Common myeloid progenitor, CD34-positive (primary cell): ENCODE measurements around the gene IL17RC.
"Not testable (repeated sequence)": the region's sequence is repeated elsewhere in the genome, so short reads cannot be mapped to it uniquely, and the experiment has no call there.

Experiments used
- CTCF ChIA-PET: fragments of 350-600 bp; sonication (Branson Sonifier 250); formaldehyde crosslinking; loops from one replicate; lab custom pipeline; 2021; ENCODE audit warnings: antibody characterized with exemption; lab: Charles Lee
- POLR2A ChIA-PET: fragments of 350-600 bp; sonication (Branson Sonifier 250); formaldehyde crosslinking; loops from one replicate; lab custom pipeline; 2021; ENCODE audit warnings: antibody characterized with exemption; lab: Charles Lee
- DNase-seq, 3 donors: peaks; one replicate each; pipeline versions ENCODE4 v3.0.0 to v3.0.0-alpha.2; 2013
- H3K27ac ChIP-seq, 2 experiments: 1 replicate in 1 of 2; 2 replicates in 1 of 2; pipeline ENCODE4 v1.7.0; 2013; ENCODE audit warnings: inconsistent platforms in 2 of 2, low read length in 2 of 2, mild to moderate bottlenecking in 2 of 2, low read depth in 1 of 2, moderate library complexity in 1 of 2; ENCODE audit not compliant: severe bottlenecking in 2 of 2, insufficient read depth in 1 of 2, poor library complexity in 1 of 2
- H3K27me3 ChIP-seq, 5 experiments: replicated peaks in 2 of 5; 1 replicate in 3 of 5; 2 replicates in 2 of 5; pipeline versions ENCODE4 v1.6.1 to v1.7.0; 2013; ENCODE audit warnings: low read length in 4 of 5, mild to moderate bottlenecking in 2 of 5, moderate library complexity in 2 of 5, inconsistent platforms in 1 of 5; ENCODE audit not compliant: insufficient read depth in 5 of 5, control insufficient read depth in 4 of 5
- H3K36me3 ChIP-seq, 4 experiments: 1 replicate in 2 of 4; 2 replicates in 2 of 4; pipeline versions ENCODE4 v1.6.1 to v1.7.0; 2013; ENCODE audit warnings: low read length in 3 of 4, control low read depth in 1 of 4, mild to moderate bottlenecking in 1 of 4; ENCODE audit not compliant: control insufficient read depth in 4 of 4, insufficient read depth in 4 of 4
- H3K4me1 ChIP-seq, 4 experiments: 1 replicate in 3 of 4; 2 replicates in 1 of 4; pipeline versions ENCODE4 v1.6.1 to v1.7.1; 2013; ENCODE audit warnings: low read length in 3 of 4, mild to moderate bottlenecking in 3 of 4, control low read depth in 1 of 4, inconsistent platforms in 1 of 4, moderate library complexity in 1 of 4; ENCODE audit not compliant: control insufficient read depth in 4 of 4, insufficient read depth in 4 of 4; ENCODE audit errors: control extremely low read depth in 1 of 4
- H3K4me3 ChIP-seq, 7 experiments: 1 replicate in 4 of 7; 2 replicates in 3 of 7; pipeline versions ENCODE4 v1.5.1 to v1.7.0; 2013; ENCODE audit warnings: mild to moderate bottlenecking in 7 of 7, low read length in 6 of 7, moderate library complexity in 6 of 7, inconsistent platforms in 2 of 7, low read depth in 2 of 7, control low read depth in 1 of 7; ENCODE audit not compliant: insufficient read depth in 4 of 7, control insufficient read depth in 1 of 7; ENCODE audit errors: extremely low read depth in 1 of 7
- H3K9me3 ChIP-seq, 5 experiments: 1 replicate in 4 of 5; 2 replicates in 1 of 5; pipeline versions ENCODE4 v1.6.1 to v1.7.1; 2013; ENCODE audit warnings: low read length in 4 of 5, mild to moderate bottlenecking in 2 of 5, inconsistent platforms in 1 of 5, low read depth in 1 of 5, moderate library complexity in 1 of 5; ENCODE audit not compliant: control insufficient read depth in 4 of 5, insufficient read depth in 2 of 5; ENCODE audit errors: control extremely low read depth in 1 of 5
- WGBS: methylation state at CpG from one replicate; pipeline ENCODE4 v1.1.5; 2013; ENCODE audit not compliant: insufficient coverage; 5-methylcytosine and 5-hydroxymethylcytosine counted together

Gene IL17RC

DNA sequence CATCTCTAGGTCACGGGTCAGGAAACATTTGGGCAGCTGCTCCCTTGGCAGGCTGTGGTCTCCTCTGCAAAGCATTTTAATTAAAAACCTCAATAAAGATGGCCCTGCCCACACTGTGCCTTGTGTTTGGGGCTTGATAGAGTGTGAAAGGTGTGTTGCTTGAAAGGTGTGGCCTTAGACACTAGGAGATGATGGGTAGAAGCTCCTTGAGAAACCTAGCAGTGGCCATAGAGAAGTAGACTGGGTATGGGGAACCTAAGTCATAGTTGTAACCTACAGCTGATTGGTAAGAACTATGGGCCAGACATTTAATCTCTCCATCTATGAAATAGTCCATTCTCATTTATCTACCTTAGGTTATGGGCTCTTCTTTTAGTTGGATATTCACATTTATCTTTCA, 23.2 kb upstream of the IL17RC start:
- Histone ChIP-seq H3K4me3 (no peak overlapping the region), H3K36me3 (peaks cover 4 to 20% (median 11%) of the 10 kb centered on the region in 4 experiments), H3K4me1 (peaks cover 17 to 63% (median 48%) of the 10 kb centered on the region in 4 experiments), H3K9me3 (no peaks in the 10 kb centered on the region), H3K27me3 (no peaks in the 10 kb centered on the region), H3K27ac (no peak overlapping the region)
- WGBS = 33% methylated on average over 1 of the region's 1 CpG
- no peak for DNase-seq
- CTCF ChIA-PET = interaction anchor here (0.9 to 2.6 kb wide), 11 partner anchors 10 to 39 kb away, joined by 3 to 12 read pairs (median 4); partner anchors contain the start of genes CRELD1 and IL17RE
- POLR2A ChIA-PET = interaction anchor here (0.8 kb wide), 1 partner anchor 39 kb away, joined by 3 read pairs; no protein-coding TSS in a partner anchor

DNA sequence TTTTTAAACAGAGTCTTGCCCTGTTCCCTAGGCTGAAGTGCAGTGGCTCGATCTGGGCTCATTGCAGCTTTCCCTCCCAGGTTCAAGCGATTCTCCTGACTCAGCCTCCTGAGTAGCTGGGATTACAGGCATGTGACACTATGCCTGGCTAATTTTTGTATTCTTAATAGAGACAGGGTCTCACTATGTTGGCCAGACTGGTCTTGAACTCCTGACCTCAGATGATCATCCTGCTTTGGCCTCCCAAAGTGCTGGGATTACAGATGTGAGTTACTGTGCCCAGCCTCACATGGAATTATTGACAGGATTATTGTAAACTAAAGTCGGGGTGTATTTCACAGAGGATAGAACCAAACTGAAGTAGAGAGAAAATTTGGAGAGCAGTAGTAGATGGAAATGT, 21.2 kb upstream of the IL17RC start:
- H3K4me3 ChIP-seq, POLR2A ChIA-PET, DNase-seq, H3K9me3 ChIP-seq, H3K27me3 ChIP-seq, H3K27ac ChIP-seq: not testable (repeated sequence)
- Histone ChIP-seq H3K36me3 (peaks cover 4 to 20% (median 11%) of the 10 kb centered on the region in 4 experiments), H3K4me1 (peaks cover 17 to 76% (median 51%) of the 10 kb centered on the region in 4 experiments)
- CTCF ChIA-PET = interaction anchor here (1.0 to 1.6 kb wide), 2 partner anchors 35 kb away, joined by 3 to 5 read pairs; no protein-coding TSS in a partner anchor
- 97% methylated on average over 3 of the region's 3 CpGs for WGBS

DNA sequence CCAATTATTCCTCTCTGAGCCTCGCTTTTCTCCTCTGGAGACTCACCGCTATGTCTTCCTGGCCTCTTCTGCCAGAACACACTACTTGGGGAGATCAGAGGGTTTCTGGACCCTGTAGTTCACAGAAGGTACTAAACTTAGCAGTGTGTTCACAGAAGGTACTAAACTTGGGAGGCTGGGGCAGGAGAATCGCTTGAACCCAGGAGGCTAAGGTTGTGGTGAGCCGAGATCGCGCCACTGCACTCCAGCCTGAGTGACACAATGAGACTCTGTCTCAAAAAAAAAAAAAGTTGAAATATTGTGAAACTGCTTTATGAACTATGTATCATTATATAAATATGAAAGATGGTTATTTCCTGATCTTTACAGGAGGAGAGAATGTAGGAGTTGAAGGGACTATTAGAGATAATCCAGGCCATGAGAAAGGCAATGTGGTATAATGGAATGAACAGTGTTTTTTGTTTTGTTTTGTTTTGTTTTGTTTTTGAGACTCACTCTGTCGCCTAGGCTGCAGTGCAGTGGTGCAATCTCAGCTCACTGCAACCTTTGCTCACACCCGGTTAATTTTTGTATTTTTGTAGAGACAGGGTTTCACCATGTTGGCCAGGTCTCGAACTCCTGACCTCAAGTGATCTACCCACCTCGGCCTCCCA, 20.0 kb upstream of the IL17RC start:
- Histone ChIP-seq H3K36me3 (peaks cover 4 to 20% (median 11%) of the 10 kb centered on the region in 4 experiments), H3K4me1 (peaks cover 19 to 87% (median 49%) of the 10 kb centered on the region in 4 experiments)
- H3K4me3 ChIP-seq, DNase-seq, H3K27ac ChIP-seq, H3K27me3 ChIP-seq, H3K9me3 ChIP-seq, POLR2A ChIA-PET: not testable (repeated sequence)
- 94% methylated on average over 3 of the region's 10 CpGs for WGBS
- CTCF ChIA-PET = interaction anchor here (1.0 kb wide), 2 partner anchors 15 to 36 kb away, joined by 3 read pairs; no protein-coding TSS in a partner anchor

DNA sequence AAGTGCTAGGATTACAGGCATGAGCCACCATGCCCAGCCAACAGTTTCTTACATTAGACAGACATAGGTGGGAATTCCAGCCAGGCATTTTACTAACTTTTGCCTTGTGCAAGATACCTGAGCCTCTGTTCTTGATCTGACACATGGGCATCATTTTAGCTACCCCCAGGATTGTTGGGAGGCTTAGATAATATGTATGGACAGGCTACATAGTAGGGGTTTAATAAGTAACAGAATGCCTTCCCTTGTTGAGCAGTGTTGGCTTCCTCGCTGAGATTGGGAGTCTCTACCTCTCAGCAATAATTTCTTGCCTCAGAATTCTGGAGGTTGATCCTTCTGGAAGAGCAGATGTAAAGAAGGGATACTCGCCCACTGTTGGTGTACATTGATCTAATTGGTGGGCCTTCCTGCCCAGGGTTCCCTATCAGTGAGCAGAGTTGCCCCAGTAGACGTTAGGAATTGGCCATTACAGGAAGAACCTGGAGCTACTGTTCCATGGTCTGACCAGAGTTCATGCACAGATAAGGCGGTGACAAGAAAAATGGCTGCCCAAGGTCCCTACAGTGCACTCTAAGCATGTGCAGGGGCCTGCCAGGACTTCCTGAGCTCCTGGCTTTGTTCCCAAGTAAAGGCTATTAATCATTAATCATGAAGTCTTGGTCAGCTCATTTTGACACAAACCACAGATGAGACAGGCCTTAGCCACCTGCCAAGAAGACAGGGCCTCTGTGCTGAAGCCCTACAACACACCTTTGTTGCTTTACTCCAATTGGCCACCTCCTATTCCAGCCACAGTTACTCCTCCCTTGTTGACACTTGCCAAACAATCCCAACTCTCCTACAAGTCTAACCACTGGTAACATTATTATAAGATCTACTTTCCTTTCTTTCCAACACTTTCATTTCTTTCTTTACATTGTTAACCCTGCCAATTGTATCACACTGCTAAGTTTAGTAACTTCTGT, 19.2 kb upstream of the IL17RC start:
- ChIA-PET POLR2A (no interaction called here), CTCF (interaction anchor here (0.8 to 1.0 kb wide), 2 partner anchors 15 to 17 kb away, joined by 3 read pairs; no protein-coding TSS in a partner anchor)
- no peak for DNase-seq
- H3K36me3 ChIP-seq = peaks cover 4 to 15% (median 9%) of the 10 kb centered on the region in 4 experiments
- H3K9me3 ChIP-seq = no peaks in the 10 kb centered on the region
- no peak overlapping the region for H3K4me3 ChIP-seq
- no peaks in the 10 kb centered on the region for H3K27me3 ChIP-seq
- WGBS = 62% methylated on average over 4 of the region's 4 CpGs
- peaks cover 19 to 87% (median 55%) of the 10 kb centered on the region in 4 experiments for H3K4me1 ChIP-seq
- no peak overlapping the region for H3K27ac ChIP-seq

DNA sequence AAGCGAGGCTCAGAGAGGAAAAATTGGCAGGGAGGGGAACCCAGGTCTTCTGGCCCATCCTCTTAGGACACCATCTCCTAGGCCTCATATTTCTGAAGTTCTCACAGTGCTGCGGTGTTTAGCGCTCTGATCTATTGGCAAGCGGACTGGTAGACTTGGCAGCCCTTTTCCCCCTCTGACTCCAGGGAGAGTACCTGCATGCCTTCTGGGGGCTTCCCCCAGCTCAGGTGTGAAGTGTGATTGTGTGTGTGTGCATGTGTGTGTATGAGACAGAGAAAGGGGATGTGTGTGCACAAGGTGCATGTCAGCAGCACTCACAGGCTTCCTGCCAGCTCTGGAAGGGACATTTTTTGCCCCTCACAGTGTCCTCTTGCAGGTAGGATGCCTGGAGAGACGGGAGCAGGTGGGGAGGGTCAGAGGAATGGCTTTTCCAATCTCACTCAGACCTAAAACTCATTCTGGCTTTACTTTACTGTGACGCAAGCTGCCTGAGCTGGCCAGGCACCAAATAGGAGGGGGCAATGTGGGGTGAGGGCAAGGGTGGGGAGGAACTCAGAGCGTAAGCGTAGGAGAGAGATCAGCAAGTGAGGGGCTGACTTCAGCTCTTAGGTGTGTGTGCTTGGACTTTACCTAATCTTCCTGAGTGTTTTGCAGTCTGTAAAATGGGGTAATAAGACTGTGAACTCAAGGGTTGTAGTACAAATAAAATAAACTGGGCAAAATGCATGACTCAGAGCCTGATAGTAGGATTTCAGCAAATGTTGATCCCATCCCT, 18.2 kb upstream of the IL17RC start:
- H3K9me3 ChIP-seq = no peaks in the 10 kb centered on the region
- ChIA-PET POLR2A (no interaction called here), CTCF (interaction anchor here (0.8 kb wide), 1 partner anchor 16 kb away, joined by 3 read pairs; no protein-coding TSS in a partner anchor)
- WGBS = 77% methylated on average over 6 of the region's 8 CpGs
- H3K27ac ChIP-seq = no peak overlapping the region
- H3K4me3 ChIP-seq = no peak overlapping the region
- H3K36me3 ChIP-seq = peaks cover 0 to 6% (median under 1%) of the 10 kb centered on the region in 4 experiments
- no peaks in the 10 kb centered on the region for H3K27me3 ChIP-seq
- peak in 1 of 3 donors; percentile 33 for DNase-seq
- peaks cover 16 to 87% (median 56%) of the 10 kb centered on the region in 4 experiments for H3K4me1 ChIP-seq

DNA sequence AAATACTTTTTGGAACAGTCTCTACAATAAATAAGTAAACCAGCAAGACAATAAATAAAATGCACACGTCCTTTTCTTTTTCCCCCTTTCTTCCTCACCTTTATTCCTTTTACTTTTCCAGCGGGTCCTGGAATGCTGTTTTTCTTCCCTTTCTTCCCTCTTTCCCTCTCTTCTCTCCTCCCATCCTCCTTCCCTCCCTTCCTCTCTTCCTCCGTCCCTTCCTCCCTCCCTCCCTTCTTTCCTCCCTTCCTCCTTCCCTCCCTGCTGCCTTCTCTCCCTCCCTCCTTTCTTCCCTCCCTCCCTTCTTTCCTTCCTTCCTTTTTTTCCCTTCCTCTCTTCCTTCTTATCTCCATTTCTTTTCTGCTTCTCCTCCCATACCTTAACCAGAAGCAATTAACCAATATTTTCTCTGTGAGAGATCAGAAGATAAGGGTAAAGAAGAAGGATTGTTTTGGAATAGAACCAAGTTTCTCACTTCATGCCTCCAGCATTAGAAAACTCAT, 17.6 kb upstream of the IL17RC start:
- H3K36me3 ChIP-seq = peaks cover 0 to 3% (median 0%) of the 10 kb centered on the region in 4 experiments
- no peaks in the 10 kb centered on the region for H3K9me3 ChIP-seq
- no peak overlapping the region for H3K4me3 ChIP-seq
- peaks cover 10 to 89% (median 54%) of the 10 kb centered on the region in 4 experiments for H3K4me1 ChIP-seq
- CTCF ChIA-PET = interaction anchor here (6.3 kb wide), 1 partner anchor 14 kb away, joined by 48 read pairs; no protein-coding TSS in a partner anchor
- no peaks in the 10 kb centered on the region for H3K27me3 ChIP-seq
- no peak for DNase-seq
- POLR2A ChIA-PET = no interaction called here
- H3K27ac ChIP-seq = no peak overlapping the region
- 73% methylated on average over 3 of the region's 3 CpGs for WGBS
